Neutrophil (primary cell): ENCODE measurements around the gene SUN1.

Experiments used
- H3K27ac ChIP-seq: fragments of 200-600 bp; sonication (generic); 2 replicates; pipeline ENCODE4 v1.5.1; 2016; ENCODE audit warnings: mild to moderate bottlenecking, moderate library complexity
- H3K27me3 ChIP-seq: fragments of 200-600 bp; sonication (generic); 2 replicates; pipeline ENCODE4 v1.6.0; 2016; ENCODE audit warnings: mild to moderate bottlenecking
- H3K36me3 ChIP-seq: fragments of 200-600 bp; sonication (generic); 2 replicates; pipeline ENCODE4 v1.5.1; 2017
- H3K4me1 ChIP-seq, 2 experiments: fragments of 200-600 bp in 1 of 2; sonication (generic) in 1 of 2; 1 replicate in 1 of 2; 2 replicates in 1 of 2; pipeline versions ENCODE4 v1.5.1 to v1.6.1; 2013 to 2016; ENCODE audit warnings: low read depth in 1 of 2, low read length in 1 of 2, mild to moderate bottlenecking in 1 of 2, moderate library complexity in 1 of 2; ENCODE audit not compliant: control insufficient read depth in 1 of 2, insufficient read depth in 1 of 2
- H3K4me3 ChIP-seq, 2 experiments: fragments of 200-600 bp in 1 of 2; sonication (generic) in 1 of 2; 1 replicate in 1 of 2; 2 replicates in 1 of 2; pipeline ENCODE4 v1.5.1; 2013 to 2016; ENCODE audit warnings: low read depth in 1 of 2, low read length in 1 of 2, mild to moderate bottlenecking in 1 of 2, moderate library complexity in 1 of 2
- H3K9me3 ChIP-seq: fragments of 200-600 bp; sonication (generic); 2 replicates; pipeline ENCODE4 v1.5.1; 2016
- TF ChIP-seq, protein P1 (sequence below): fragments of 200-600 bp; sonication (generic); IDR thresholded peaks from 2 replicates; pipeline ENCODE4 v1.5.1; 2016; ENCODE audit warnings: antibody characterized with exemption

The SUN1 gene

GRCh38 chr7:834277-834676 is 2.0 kb downstream of the SUN1 start:
- TF ChIP-seq, protein P1, sequence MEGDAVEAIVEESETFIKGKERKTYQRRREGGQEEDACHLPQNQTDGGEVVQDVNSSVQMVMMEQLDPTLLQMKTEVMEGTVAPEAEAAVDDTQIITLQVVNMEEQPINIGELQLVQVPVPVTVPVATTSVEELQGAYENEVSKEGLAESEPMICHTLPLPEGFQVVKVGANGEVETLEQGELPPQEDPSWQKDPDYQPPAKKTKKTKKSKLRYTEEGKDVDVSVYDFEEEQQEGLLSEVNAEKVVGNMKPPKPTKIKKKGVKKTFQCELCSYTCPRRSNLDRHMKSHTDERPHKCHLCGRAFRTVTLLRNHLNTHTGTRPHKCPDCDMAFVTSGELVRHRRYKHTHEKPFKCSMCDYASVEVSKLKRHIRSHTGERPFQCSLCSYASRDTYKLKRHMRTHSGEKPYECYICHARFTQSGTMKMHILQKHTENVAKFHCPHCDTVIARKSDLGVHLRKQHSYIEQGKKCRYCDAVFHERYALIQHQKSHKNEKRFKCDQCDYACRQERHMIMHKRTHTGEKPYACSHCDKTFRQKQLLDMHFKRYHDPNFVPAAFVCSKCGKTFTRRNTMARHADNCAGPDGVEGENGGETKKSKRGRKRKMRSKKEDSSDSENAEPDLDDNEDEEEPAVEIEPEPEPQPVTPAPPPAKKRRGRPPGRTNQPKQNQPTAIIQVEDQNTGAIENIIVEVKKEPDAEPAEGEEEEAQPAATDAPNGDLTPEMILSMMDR: no peak
- Histone ChIP-seq H3K27ac (no peak overlapping the region), H3K9me3 (no peaks in the 10 kb centered on the region), H3K4me3 (no peak overlapping the region), H3K36me3 (no peaks in the 10 kb centered on the region), H3K27me3 (peaks cover 51% of the 10 kb centered on the region), H3K4me1 (no peaks in the 10 kb centered on the region)

DNA sequence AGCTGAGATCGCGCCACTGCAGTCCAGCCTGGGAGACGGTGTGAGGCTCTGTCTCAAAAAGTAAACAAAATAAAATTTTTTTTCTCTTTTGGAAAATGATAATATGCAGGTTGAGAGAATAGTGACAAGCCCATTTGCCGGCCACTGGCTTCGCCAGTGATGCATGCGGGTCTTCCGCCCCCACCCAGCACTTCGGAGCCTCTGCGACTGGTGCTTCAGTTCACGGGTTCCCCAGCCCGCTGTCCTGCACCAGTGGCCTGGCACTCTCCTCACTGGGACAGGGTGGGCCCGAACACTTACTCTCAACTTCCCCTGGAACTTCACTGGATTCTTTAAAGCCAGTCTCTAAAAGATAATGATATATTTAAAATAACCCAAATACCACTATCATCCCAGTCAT is 2.7 kb downstream of the SUN1 start:
- H3K27ac ChIP-seq: no peak overlapping the region
- no peaks in the 10 kb centered on the region for H3K4me1 ChIP-seq
- no peak overlapping the region for H3K4me3 ChIP-seq
- no peaks in the 10 kb centered on the region for H3K36me3 ChIP-seq
- H3K9me3 ChIP-seq: no peaks in the 10 kb centered on the region
- TF ChIP-seq, protein P1: no peak
- H3K27me3 ChIP-seq: peaks cover 51% of the 10 kb centered on the region

DNA sequence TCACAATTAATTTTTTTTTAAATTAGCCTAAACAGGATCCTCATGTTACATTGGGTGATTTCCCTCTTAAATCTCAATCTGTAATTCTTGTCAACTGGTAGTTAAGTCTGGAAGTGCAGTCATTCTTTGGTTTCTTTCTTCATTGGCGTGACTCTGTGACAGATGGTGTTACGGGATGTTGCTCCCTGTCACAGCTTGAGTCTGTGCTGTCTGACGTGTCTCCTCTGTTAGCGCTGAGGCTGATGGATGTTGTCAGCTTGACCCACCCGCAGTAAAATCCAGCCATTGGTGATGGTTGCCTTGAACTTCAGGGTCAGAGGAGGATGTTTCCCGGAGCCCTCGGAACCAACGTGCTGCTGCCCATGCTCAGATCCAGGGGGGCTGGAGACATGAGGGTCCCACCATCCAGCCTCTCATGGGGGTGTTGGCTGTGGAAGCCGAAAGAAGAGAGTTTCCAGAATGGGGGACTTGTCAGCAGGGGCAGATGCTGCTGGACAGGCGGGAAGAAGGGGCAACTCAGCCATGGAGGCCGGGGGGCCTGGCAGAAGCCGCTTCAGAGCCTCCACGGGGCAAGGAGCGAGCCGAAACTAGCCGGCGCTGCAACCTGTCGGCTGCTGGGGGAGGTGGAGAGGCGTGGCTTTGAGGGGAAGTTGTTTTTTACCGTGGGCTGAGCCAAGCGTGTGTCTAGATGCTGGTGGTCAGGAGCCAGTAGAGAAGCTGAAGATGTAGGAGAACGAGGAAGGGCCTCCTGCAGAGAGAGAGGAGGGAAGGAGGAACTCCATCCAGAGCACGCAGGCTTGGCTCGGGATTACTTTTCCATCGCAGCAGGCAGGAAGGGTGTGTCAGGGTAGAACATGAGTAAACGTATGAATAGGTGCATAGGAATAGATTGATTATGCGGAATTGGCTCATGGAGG is 3.5 kb downstream of the SUN1 start:
- TF ChIP-seq, protein P1: no peak
- H3K36me3 ChIP-seq: no peaks in the 10 kb centered on the region
- H3K4me1 ChIP-seq: no peaks in the 10 kb centered on the region
- no peak overlapping the region for H3K27ac ChIP-seq
- H3K9me3 ChIP-seq: no peaks in the 10 kb centered on the region
- H3K4me3 ChIP-seq: no peak overlapping the region
- H3K27me3 ChIP-seq: peaks cover 47% of the 10 kb centered on the region

DNA sequence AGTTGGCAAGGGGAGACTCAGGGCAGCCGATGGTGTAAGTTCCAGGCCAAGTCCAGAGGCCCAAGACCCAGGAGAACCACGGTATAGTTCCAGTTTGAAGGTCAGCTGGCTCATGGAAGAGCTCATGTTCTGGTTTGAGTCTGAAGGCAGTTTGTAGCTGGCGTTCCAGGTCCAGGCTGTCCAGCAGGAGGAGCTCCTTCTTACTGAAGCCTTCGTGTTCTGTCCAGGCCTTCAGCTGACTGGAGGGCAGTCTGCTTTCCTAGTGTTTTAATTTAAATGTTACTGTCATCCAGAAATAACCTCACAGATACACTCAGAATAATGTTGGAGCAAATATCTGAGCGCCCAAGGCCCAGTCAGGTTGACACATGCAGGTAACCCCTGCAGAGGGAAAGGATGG is 4.2 kb downstream of the SUN1 start:
- no peak overlapping the region for H3K4me3 ChIP-seq
- H3K36me3 ChIP-seq: no peaks in the 10 kb centered on the region
- H3K4me1 ChIP-seq: no peaks in the 10 kb centered on the region
- TF ChIP-seq, protein P1: no peak
- peaks cover 42% of the 10 kb centered on the region for H3K27me3 ChIP-seq
- H3K27ac ChIP-seq: no peak overlapping the region
- H3K9me3 ChIP-seq: no peaks in the 10 kb centered on the region

- TF ChIP-seq, protein P1: no peak
- no peaks in the 10 kb centered on the region for H3K4me1 ChIP-seq
- H3K27ac ChIP-seq: no peak overlapping the region
- H3K27me3 ChIP-seq: peaks cover 36% of the 10 kb centered on the region
- H3K36me3 ChIP-seq: no peaks in the 10 kb centered on the region
- H3K4me3 ChIP-seq: no peak overlapping the region
- H3K9me3 ChIP-seq: no peaks in the 10 kb centered on the region
Observed at GRCh38 chr7:837001-837400, 4.7 kb downstream of the SUN1 start.
